ENCODE results near the gene C6orf52.
A peak's percentile ranks its signal among the peaks of the same experiment; 100 is the strongest.
"Not testable (repeated sequence)": the region's sequence is repeated elsewhere in the genome, so short reads cannot be mapped to it uniquely, and the experiment has no call there.

C6orf52 gene

DNA sequence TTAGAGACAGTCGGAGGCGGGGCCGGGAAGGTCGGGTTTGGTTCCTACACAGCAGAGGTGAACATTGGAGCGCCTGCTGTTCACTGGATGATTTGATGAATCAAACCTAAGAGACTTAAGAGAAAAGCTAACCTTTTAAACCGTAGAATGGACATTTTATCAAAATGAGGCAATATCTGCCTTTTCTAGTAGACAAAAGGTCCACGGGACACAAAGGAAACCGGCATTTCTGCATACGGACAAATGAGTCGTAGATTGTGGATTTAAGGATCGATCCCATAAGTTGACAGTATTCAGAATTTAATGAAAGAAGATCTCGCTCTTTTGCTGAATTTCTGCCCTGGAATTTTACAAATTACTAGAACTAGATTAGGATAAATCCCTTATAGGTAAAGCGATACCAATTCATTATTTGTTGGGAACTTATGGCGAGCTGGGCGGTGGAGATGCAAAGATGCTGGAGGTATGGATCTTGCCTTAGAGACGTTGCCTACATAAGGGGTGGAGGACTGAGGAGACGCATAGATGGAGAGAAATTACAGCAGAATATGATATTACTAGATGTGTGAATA is 756 bp upstream of the C6orf52 start:
- DNase-seq, result peak; percentile 24

DNA sequence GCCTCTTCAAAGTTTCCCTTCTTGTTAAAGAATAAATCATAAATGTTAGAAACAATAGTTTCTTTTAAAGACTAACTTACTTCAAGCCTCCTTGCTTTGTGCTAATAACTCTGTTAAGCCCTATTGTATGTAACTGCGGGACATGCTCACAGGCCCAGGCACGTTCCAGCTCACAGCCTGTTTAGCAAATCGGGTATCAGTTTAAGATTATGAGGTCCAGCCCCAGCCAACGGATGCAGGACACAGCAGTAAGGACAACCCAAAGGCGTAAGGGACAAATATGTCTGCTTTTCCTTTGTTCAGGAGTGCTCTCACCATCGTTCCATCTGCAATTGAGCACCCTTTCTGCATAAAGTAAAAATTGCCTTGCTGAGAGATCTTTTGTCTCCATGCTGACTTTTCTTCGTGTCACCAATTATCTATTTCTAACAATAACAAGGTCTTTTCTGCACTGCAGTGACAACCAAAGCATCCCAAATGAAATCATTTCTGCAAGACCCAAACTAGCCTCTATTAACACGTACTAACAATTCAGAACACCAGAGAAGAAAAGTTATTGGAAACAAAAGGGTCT is 1.4 kb downstream of the C6orf52 start:
- DNase-seq, result no peak

DNA sequence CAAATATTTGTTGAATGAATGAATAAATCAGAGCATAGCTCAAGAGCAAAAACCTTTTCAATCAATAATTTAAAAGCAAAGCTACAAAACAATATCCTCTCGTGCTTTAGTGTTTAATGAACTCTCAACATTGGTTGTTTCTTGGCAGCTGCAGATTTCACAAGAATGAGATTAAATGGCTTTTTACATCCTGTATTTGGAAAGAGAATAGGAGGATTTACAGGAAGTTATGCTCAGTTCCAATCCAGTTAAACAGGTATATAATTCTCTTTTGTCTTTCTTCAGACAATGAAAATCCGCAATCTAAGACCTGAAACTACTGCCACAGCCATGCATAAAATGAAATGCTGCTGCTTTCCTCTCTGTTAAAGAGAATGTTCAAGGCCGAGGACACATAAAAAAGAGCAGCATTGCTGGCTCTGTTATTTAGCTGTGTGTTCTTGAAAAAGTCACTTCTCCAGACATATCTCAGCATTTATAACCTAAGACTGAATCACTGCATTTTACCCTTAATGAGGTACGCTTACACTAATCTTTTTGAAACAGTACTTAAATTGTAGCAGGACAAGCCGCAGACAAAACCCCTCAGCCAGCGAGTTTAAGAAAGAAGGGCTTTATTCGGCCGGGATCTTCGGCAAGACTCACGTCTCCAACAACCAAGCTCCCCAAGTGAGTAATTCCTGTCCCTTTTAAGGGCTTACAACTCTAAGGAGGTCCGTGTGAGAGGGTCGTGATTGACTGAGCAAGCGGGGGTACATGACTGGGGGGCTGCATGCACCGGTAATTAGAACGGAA is 3.6 kb downstream of the C6orf52 start:
- no peak for DNase-seq

DNA sequence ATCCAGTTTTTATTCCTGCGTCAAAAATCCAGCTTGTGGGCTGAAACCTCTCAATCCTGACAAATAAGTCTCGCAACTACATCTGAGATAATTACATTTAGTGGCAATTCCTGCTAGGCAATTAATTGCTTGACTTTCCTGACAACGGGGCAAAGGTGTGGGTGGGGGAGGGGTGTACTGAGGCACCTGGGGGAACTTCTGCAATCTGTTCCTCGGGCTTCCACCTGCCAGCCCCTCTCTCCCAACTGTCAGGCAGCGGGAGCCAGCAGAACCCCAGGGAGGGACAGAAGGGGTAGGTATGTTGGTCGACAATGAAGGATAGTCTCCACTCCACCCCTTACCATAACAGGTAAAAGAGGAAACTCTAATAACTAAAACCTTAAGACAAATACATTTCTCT is 6.8 kb downstream of the C6orf52 start:
- DNase-seq, result no peak

DNA sequence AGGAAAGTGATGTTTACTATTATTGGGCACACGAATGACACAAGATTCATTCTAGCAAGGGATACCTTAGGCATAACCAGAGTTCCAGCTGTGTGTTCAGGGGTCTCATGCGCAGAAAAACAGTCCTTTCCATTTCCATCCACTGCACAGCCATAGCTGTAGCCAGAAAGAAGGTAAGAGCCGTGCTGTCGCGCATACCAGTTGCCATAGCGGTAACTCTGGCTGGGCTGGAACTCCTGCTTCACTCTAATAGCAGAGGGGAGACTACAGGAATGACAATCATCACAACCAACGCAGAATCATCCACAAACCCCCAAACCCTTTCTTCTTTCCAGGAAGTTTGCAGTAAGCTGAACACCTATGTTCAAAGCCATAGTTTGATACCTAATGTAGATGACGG is 7.5 kb downstream of the C6orf52 start:
- no peak for DNase-seq

DNA sequence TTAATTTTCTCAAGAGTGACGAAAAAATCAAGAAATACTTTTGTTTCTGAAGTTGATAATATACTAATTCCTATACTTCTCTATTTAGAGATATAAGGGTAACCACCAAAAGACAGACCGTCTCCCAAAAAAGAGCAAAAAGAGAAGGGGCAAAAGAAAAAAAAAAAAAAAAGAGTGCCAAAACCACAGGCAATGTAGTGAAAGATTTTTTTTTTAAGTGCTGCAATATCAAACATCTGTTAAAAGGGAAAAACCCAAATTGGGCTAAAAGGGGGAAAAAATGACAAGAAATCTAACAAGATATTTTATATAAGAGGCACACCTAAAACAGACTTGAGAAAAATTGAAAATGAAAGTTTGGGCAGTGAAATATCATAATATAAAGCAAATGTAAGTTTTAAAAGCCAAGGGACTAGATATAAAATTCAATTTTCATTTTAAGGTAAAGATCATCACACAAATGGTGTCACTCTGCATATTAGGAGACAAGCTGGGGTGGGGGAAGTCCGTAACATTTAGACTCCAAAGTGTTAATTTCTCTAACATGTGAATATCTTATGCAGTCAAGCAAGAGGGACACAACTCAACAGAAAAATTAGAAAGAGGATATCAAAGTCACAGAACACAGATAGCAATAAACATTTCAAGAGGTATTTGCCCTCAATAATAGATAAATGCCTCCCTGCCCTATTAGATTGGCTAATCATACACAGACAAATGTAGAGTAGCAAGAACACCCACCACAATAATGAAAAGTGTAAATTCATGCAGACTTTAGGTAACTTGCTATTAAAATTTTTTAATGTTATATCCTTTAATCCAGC is 9.1 kb downstream of the C6orf52 start:
- no peak for DNase-seq

DNA sequence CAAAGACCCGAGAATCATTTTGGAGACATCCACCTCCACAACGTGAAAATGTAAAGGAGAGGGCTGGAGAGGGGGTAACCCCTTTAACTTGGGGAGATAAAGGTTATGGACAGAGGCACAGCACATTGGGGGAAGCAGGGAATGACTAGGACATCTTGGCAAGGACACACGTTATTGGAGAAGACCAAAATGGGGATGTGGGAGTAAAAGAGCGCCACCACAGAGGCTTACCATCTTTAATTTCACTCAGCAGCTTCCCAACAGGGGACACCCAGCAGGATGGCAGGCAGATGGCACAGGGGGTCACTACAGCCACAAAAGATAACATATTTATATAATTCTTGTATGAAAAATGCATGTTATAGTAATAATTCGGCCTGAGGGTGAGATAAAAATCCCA is 9.8 kb downstream of the C6orf52 start:
- no peak for DNase-seq

DNA sequence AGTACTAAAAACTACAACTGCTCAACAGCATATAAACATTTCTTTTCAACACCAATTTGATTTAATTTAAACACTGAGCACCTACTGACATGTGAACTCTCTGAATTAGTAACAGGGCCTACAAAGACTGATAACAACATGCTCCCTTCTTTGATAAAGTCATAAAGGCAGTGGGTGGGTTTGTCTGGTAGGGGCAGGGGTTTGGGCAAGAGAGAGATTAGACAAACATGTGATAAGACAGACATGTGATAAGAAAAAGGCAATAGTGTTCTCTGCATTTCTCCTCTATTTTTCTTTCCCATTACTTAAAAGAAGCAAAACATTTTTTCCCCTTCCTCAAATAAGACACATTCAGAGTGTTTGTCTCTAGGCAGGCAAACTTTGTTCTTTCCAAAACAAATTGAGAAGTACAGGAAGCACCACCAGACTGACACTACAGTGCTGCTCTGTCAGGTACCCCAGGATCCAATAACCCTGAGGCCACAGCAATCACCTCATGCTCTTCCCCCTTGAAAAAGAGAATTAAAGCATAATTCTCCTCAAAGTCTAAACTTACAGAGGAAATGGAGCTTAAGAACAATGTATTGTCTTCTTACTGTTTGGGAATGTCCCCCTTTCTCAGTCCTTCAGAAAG is 11.9 kb downstream of the C6orf52 start:
- no peak for DNase-seq

DNA sequence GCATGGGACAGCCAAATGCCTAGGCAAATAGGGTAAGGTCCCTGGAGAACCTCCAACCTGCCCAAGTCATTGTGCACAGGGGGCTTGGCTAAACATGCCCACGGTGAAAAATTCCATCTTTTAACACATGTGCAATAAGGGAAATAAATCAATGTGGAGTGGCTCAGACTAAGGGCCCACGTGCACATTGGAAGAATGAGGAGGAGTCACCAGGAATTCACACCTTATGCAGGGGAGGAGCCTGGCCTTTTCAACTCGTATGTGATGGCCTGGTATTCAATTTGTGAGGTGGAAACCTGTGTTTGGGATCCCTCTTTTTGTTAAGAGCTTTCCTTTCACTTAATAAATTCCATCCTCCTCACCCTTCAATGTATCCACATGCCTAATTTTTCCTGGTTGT is 12.6 kb downstream of the C6orf52 start:
- DNase-seq, result no peak

DNA sequence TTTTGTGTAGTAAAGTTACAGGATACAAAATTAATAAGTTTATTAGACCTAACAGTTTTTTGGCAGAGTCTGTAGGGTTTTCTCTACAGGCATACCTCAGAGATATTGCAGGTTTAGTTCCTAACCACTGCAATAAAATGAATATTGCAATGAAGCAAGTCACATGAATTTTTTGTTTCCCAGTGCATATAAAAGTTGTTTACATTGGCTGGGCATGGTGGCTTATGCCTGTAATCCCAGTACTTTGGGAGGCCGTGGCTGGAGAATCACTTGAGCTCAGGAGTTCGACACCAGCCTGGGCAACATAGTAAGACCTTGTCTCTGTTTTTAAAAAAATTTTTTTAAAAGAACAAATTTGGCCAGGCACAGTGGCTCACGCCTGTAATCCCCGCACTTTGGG is 16.0 kb downstream of the C6orf52 start:
- no peak for DNase-seq

DNA sequence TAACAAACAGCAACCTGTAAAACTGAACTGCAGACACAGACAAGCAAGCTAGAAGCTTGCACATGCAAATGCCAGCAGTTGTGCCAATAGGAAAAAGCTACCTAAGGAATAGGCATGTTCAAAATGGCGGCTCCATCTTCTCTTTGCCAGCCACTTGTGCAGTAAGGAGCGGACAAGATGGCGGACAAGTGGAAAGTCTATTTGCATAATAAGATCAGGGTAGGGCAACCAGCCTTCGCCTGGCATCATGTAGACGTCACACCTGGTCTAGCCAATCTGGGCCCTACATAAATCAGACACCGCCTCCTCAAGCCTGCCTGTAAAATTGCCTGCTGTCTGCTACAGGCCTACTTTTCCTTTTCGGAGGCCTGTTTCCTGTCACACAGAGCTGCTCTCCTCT is 18.0 kb downstream of the C6orf52 start:
- no peak for DNase-seq

DNA sequence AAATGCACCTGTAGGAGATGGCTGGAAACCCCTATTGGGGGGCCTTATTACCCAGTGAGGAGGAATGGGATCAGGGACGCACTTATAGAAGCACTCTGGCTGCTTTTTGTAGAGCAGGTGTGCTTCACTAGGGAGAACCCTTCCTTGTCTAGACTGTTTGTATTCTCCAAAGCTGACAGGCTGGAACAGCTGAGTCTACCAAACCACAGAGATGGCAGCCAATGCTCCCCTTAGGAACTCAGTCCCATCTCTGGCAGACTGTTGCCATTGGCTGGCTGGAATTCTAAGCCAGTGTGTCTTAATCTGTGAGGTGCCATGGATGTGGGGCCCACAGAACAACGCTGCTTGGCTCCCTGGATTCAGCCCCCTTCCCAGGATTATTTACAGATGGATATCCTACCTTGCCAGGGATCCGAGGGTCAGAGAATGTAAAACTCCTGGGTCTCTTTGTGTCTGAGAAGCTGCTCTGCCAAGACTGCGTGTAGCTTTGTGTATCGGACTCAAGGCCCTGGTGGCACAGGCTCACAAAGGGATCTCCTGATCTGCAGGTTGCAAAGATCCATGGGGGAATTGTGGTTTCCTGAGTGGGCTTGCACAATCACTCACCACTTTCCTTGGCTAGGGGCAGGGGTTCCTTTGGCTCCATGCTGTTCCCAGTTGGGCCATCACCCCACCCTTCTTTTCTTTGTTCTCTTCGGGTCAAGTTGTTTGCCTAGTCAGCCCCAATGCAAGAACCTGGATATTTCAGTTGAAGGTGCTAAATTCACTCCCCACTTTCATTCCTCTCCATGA is 26.1 kb downstream of the C6orf52 start:
- no peak for DNase-seq

DNA sequence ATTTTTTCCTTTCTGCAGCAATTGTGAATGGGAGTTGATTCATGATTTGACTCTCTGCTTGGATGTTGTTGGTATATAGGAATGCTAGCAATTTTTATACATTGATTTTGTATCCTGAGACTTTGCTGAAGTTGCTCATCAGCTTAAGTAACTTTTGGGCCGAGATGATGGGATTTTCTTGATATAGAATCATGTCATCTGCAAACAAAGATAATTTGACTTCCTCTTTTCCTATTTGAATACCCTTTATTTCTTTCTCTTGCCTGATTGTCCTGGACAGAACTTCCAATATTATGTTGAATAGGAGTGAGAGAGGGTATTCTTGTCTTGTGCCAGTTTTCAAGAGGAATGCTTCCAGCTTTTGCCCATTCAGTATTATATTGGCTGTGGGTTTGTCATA is 28.8 kb downstream of the C6orf52 start:
- not testable (repeated sequence) for DNase-seq

DNA sequence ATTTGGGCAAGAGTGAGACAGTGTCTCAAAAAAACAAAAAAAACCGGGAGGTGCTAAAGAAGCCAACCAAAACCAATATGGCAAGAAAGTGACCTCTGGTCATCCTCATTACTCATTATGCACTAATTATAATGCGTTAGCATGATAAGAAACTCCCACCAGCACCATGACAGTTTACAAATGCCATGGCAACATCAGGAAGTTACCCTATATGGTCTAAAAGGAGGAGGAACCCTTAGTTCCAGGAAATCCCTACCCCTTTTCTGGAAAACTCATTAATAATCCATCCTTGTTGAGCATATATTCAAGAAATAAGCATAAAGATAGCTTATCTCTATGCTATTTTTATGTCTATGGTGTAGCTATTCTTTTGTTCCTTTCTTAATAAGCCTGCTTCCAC is 31.7 kb downstream of the C6orf52 start:
- DNase-seq, result no peak

DNA sequence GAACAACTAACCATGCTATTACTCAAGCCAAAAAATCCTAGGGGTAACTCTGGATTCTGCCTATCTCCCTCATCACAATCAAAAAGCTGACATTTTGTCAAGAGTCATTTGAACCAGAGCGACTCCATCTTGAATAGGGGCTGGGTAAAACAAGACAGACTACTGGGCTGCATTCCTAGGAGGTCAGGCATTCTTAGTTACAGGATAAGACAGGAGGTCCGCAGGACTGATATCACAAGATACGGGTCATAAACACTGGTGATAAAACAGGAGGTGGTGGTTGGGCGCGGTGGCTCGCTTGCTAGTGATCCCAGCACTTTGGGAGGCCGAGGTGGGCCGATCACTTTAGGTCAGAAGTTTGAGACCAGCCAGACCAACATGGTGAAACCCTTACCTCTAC is 32.2 kb downstream of the C6orf52 start:
- DNase-seq, result no peak

DNA sequence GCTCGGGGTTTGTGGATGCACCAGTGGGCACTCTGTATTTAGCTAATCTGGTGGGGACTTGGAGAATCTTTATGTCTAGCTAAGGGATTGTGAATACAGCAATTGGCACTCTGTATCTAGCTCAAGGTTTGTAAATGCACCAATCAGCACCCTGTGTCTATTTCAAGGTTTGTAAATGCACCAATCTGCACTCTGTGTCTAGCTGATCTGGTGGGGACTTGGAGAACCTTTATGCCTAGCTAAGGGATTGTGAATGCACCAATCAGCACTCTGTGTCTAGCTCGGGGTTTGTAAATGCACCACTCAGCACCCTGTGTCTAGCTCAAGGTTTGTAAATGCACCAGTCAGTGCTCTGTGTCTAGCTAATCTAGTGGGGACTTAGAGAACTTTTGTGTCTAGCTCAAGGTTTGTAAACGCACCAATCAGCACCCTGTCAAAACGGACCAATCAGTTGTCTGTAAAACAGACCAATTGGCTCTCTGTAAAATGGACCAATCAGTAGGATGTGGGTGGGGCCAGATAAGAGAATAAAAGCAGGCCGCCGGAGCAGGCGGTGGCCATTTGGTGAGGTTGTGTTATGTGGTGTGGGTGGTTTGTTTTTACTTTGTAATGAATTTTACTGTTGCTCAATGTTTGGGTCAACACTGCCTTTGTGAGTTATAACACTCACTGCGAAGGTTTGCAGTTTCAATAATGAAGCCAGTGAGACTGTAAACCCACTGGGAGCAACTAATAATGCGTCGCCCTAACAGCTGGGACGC is 33.8 kb downstream of the C6orf52 start:
- DNase-seq, result not testable (repeated sequence)

DNA sequence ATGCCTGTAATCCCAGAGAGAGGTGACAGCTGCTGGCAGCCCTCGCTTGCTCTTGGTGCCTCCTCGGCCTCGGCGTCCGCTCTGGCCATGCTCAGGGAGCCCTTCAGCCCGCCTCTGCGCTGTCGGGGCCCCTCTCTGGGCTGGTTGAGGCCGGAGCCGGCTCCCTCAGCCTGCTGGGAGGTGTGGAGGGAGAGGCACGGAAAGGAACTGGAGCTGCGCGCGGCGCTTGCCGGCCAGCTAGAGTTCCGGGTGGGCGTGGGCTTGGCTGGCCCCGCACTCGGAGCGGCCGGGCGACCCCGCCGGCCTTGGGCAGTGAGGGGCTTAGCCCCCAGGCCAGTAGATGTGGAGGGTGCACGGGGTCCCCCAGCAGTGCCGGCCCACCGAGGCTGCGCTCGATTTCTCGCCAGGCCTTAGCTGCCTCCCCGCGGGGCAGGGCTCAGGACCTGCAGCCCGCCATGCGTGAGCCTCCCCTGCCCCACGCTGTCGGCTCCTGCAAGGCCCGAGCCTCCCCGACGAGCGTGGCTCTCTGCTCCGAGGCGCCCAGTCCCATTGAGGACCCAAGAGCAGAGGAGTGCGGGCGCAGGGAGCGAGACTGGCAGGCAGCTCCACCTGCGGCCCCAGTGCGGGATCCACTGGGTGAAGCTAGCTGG is 34.6 kb downstream of the C6orf52 start:
- DNase-seq, result no peak

DNA sequence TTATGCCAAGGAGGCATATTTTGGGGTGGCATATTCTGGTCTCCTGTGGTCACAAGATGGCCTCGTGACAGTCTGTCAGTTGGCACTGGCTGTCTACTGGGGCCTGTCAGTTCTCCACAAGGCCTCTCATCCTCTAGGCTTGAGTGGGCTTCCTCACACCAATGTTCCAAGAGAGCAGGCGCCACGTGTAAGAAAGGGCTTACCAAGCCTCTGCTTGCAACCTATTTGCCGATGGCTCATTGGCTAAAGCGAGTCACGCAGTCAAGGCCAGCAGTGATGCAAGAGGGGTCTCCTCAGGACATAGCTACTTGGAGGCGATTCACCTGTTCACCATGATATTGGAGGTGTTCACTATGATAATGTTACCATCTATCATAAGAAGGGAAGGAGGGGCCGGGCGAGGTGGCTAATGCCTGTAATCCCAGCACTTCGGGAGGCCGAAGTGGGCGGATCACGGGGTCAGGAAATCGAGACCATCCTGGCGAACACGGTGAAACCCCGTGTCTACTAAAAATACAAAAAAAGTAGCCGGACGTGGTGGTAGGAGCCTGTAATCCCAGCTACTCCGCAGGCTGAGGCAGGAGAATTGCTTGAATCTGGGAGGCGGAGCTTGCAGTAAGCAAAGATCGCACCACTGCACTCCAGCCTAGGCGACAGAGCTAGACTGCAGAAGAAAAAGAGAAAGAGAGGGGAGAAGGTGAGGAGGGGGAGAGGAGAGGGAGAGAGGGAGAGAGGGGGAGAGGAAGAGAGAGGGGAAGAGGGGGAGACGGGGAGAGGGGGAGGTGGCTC is 35.3 kb downstream of the C6orf52 start:
- no peak for DNase-seq

DNA sequence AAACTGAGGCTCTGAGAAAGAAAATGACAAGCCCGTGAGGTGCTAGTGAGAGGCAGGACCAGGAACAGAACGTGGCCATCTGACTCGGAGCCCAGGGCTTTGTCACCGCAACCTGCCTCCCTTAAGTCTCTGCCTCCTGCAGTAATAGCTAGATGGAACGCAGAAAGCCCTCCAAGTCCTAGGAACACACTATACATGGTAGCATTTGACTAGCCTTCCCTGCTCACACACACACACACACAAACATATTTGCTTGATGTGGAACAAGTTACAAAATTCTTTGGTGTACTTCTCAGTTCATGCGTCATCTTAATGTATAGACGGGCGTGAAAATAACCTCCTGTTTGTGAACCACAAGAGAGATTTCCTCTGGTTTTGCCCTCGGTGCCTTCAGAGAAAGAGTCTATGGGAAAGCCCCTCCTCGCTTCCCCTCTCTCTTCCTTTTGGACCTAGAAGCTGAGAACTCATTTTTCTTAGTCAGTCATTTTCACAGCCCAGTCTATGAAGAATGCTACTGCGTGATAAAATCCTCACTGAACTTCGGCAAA is 38.8 kb downstream of the C6orf52 start:
- DNase-seq, result no peak

DNA sequence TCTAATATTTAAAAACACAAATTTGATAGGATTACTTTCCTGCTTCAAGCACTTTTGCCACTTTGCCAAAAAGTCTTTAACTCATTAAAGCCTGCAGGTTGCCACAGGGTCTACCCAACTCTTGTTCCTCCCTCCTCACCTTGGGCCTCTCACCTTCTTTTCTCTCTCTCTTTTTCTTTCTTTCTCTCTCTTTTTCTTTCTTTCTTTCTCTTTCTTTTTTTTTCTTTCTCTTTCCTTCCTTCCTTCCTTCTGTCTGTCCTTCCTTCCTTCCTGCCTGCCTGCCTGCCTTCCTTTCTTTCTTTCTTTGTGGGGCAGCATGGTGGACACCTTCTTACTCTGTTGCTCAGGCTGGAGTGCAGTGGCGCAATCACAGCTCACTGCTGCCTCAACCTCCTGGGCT is 50.2 kb downstream of the C6orf52 start:
- DNase-seq, result no peak

Measured in kidney glomerular epithelial cell (primary cell).